Neuronal stem cell (in vitro differentiated cells): ENCODE measurements around the gene SLC28A3.

Source experiments
- DNase-seq: peaks from one replicate; pipeline ENCODE4 v3.0.0-alpha.2; 2013; ENCODE audit warnings: low spot score
- H2AFZ ChIP-seq: one replicate; pipeline ENCODE4 v1.6.1; 2013; ENCODE audit warnings: mild to moderate bottlenecking, low read length, inconsistent platforms
- H2AK5ac ChIP-seq: 2 replicates; pipeline ENCODE4 v1.6.1; 2013; ENCODE audit warnings: low read depth, mild to moderate bottlenecking, inconsistent platforms, low read length, moderate library complexity, mixed read lengths
- H2BK120ac ChIP-seq: 2 replicates; pipeline ENCODE4 v1.6.1; 2013; ENCODE audit warnings: low read depth, mild to moderate bottlenecking, inconsistent platforms, low read length, moderate library complexity, mixed read lengths
- H2BK12ac ChIP-seq: one replicate; pipeline ENCODE4 v1.6.1; 2013; ENCODE audit warnings: low read length, inconsistent platforms
- H2BK15ac ChIP-seq: 2 replicates; pipeline ENCODE4 v1.6.1; 2013; ENCODE audit warnings: mild to moderate bottlenecking, low read length, inconsistent platforms, mixed read lengths
- H2BK5ac ChIP-seq: one replicate; pipeline ENCODE4 v1.6.1; 2013; ENCODE audit warnings: inconsistent platforms, mild to moderate bottlenecking, low read length, moderate library complexity
- H3K14ac ChIP-seq: one replicate; pipeline ENCODE4 v1.6.1; 2013; ENCODE audit warnings: low read length, inconsistent platforms
- H3K18ac ChIP-seq: 2 replicates; pipeline ENCODE4 v1.6.1; 2013; ENCODE audit warnings: low read length, inconsistent platforms
- H3K23ac ChIP-seq: 2 replicates; pipeline ENCODE4 v1.6.1; 2013; ENCODE audit warnings: low read depth, mild to moderate bottlenecking, mixed read lengths, low read length, inconsistent platforms; ENCODE audit not compliant: poor library complexity
- H3K27ac ChIP-seq: replicated peaks from 3 replicates; pipeline ENCODE4 v1.5.1; 2013; ENCODE audit warnings: low read length, inconsistent platforms
- H3K27me3 ChIP-seq, 3 experiments: 2 replicates each; pipeline ENCODE4 v1.6.1; 2013; ENCODE audit warnings: low read length in 3 of 3, mild to moderate bottlenecking in 2 of 3, inconsistent platforms in 1 of 3, low read depth in 1 of 3, mixed read lengths in 1 of 3, moderate library complexity in 1 of 3; ENCODE audit not compliant: control insufficient read depth in 3 of 3, insufficient read depth in 3 of 3
- H3K36me3 ChIP-seq, 2 donors: replicated peaks in 1 of 2; 2 replicates each; pipeline ENCODE4 v1.6.1; 2013; ENCODE audit warnings: low read length in 2 of 2; ENCODE audit not compliant: control insufficient read depth in 2 of 2, insufficient read depth in 2 of 2
- H3K4ac ChIP-seq: 2 replicates; pipeline ENCODE4 v1.6.1; 2013; ENCODE audit warnings: inconsistent platforms, mild to moderate bottlenecking, low read length, moderate library complexity
- H3K4me1 ChIP-seq, 2 donors: 1 replicate in 1 of 2; 2 replicates in 1 of 2; pipeline ENCODE4 v1.6.1; 2013; ENCODE audit warnings: low read length in 2 of 2, low read depth in 1 of 2; ENCODE audit not compliant: control insufficient read depth in 2 of 2, insufficient read depth in 1 of 2
- H3K4me2 ChIP-seq: one replicate; pipeline ENCODE4 v1.6.1; 2013; ENCODE audit warnings: mild to moderate bottlenecking, low read length, inconsistent platforms; ENCODE audit not compliant: insufficient read depth, poor library complexity, severe bottlenecking
- H3K4me3 ChIP-seq, 2 donors: 2 replicates each; pipeline ENCODE4 v1.5.1; 2013; ENCODE audit warnings: low read length in 2 of 2, mild to moderate bottlenecking in 2 of 2, inconsistent platforms in 1 of 2, moderate library complexity in 1 of 2
- H3K79me1 ChIP-seq: one replicate; pipeline ENCODE4 v1.6.1; 2013; ENCODE audit warnings: low read depth, mild to moderate bottlenecking, inconsistent platforms, low read length, moderate library complexity
- H3K9ac ChIP-seq: one replicate; pipeline ENCODE4 v1.6.1; 2013; ENCODE audit warnings: mild to moderate bottlenecking, low read depth, low read length, inconsistent platforms; ENCODE audit not compliant: poor library complexity
- H3K9me3 ChIP-seq, 2 donors: replicated peaks in 1 of 2; 2 replicates each; pipeline versions ENCODE3 to v1.6.1; 2013; ENCODE audit warnings: low read length in 2 of 2, mild to moderate bottlenecking in 2 of 2, inconsistent platforms in 1 of 2, low read depth in 1 of 2, mixed read lengths in 1 of 2, moderate library complexity in 1 of 2; ENCODE audit not compliant: control insufficient read depth in 2 of 2, insufficient read depth in 1 of 2
- H4K8ac ChIP-seq: one replicate; pipeline ENCODE4 v1.6.1; 2013; ENCODE audit warnings: low read depth, mild to moderate bottlenecking, inconsistent platforms, low read length, moderate library complexity
- H4K91ac ChIP-seq: one replicate; pipeline ENCODE4 v1.6.1; 2013; ENCODE audit warnings: low read length, low read depth, mild to moderate bottlenecking, inconsistent platforms; ENCODE audit not compliant: poor library complexity
- WGBS, 2 donors: extraction: QIAGEN DNeasy Blood & Tissue Kit; methylation state at CpG; one replicate each; pipeline ENCODE4 v1.1.7; 2013; ENCODE audit warnings: missing lambda C conversion rate in 2 of 2, mixed read lengths in 1 of 2; ENCODE audit not compliant: insufficient read length in 2 of 2, insufficient replicate concordance in 1 of 2; ENCODE audit errors: extremely low coverage in 2 of 2; 5-methylcytosine and 5-hydroxymethylcytosine counted together

SLC28A3 gene

DNA sequence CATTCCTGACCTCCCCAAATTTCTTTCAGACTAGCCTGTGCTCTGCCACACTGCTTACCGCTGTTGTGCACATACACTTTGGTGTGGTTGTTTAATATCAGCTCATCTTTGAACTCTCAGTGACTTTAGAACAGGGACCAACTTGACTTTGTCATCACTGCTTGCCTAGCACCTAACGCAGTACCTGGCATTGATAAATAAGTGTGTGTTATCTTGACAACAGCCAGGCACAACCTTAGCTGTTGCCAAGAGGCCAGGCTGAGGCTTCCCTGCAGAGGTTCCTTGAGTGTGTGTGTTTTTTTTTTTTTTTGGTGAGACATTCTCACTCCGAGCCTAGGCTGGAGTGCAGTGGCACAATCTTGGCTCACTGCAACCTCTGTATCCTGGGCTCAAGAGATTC is 41.0 kb upstream of the SLC28A3 start:
- H3K9me3 ChIP-seq, result no peaks in the 10 kb centered on the region
- H4K91ac ChIP-seq, result no peak overlapping the region
- no peak overlapping the region for H3K18ac ChIP-seq
- H3K79me1 ChIP-seq, result no peaks in the 10 kb centered on the region
- DNase-seq, result no peak
- no peaks in the 10 kb centered on the region for H3K27me3 ChIP-seq
- H3K36me3 ChIP-seq, result no peaks in the 10 kb centered on the region
- no peak overlapping the region for H2AK5ac ChIP-seq
- H2BK15ac ChIP-seq, result no peak overlapping the region
- H3K4ac ChIP-seq, result no peak overlapping the region
- H3K9ac ChIP-seq, result no peak overlapping the region
- no peak overlapping the region for H3K14ac ChIP-seq
- no peak overlapping the region for H3K4me2 ChIP-seq
- no peak overlapping the region for H2AFZ ChIP-seq
- no peak overlapping the region for H3K4me3 ChIP-seq
- no peak overlapping the region for H3K27ac ChIP-seq
- H3K23ac ChIP-seq, result no peak overlapping the region
- no CpG with 5 or more reads among the region's 3 CpGs for WGBS, 2 donors
- no peaks in the 10 kb centered on the region for H3K4me1 ChIP-seq
- no peak overlapping the region for H2BK120ac ChIP-seq
- H2BK12ac ChIP-seq, result no peak overlapping the region
- no peak overlapping the region for H4K8ac ChIP-seq
- no peak overlapping the region for H2BK5ac ChIP-seq

DNA sequence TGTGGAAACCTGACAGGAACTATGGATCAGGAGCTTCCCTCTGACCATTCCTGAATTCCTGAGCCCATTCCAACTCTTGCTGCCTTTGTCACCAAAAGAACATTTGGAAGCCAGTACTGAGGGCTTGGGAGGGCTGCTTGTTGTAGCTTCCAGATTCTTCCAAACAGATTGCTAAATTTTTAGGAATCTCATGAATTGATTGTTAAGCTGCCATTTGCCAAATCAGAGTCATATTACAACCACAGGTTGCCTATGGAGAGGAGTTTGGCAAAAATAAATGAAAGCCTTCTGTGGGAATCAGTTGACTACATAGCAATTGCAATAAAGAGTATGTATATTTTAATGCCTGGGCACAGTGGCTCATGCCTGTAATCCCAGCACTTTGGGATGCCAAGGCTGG is 39.2 kb upstream of the SLC28A3 start:
- H3K18ac ChIP-seq, result no peak overlapping the region
- no peak overlapping the region for H2AK5ac ChIP-seq
- no peak overlapping the region for H3K27ac ChIP-seq
- H3K4ac ChIP-seq, result no peak overlapping the region
- no peak overlapping the region for H3K14ac ChIP-seq
- H2AFZ ChIP-seq, result no peak overlapping the region
- H3K4me1 ChIP-seq, result no peaks in the 10 kb centered on the region
- H3K9ac ChIP-seq, result no peak overlapping the region
- no peak overlapping the region for H4K91ac ChIP-seq
- H2BK12ac ChIP-seq, result no peak overlapping the region
- no peak overlapping the region for H2BK5ac ChIP-seq
- H3K9me3 ChIP-seq, result no peaks in the 10 kb centered on the region
- no peak overlapping the region for H3K4me3 ChIP-seq
- no peaks in the 10 kb centered on the region for H3K27me3 ChIP-seq
- H2BK15ac ChIP-seq, result no peak overlapping the region
- no peaks in the 10 kb centered on the region for H3K79me1 ChIP-seq
- no peak overlapping the region for H3K23ac ChIP-seq
- H3K36me3 ChIP-seq, result no peaks in the 10 kb centered on the region
- no peak for DNase-seq
- no peak overlapping the region for H2BK120ac ChIP-seq
- H3K4me2 ChIP-seq, result no peak overlapping the region
- H4K8ac ChIP-seq, result no peak overlapping the region

DNA sequence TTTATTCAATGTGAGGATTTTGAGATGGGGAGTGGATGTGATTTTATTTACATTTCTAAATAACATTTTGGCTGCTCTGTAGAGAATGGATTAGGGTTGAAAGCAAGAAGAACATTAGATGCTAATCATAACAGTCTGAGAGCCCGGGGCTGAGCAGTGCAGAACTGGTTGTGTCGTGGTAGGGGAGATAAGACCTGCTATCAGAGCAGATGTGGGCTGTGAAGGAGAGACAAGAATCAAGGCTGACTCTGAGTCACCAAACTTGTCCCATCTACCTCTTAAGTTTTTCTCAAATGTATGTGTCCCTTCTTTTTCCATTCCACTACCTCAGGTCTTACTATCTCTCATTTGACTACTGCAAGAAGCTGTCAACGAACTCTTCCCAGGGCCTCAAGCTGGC is 35.4 kb upstream of the SLC28A3 start:
- H2AFZ ChIP-seq, result no peak overlapping the region
- H3K27me3 ChIP-seq, result no peaks in the 10 kb centered on the region
- no peak overlapping the region for H3K9ac ChIP-seq
- no peak overlapping the region for H2BK12ac ChIP-seq
- no peak overlapping the region for H3K14ac ChIP-seq
- no peak overlapping the region for H3K4me3 ChIP-seq
- DNase-seq, result no peak
- no peak overlapping the region for H2AK5ac ChIP-seq
- no peak overlapping the region for H3K18ac ChIP-seq
- no peak overlapping the region for H2BK5ac ChIP-seq
- no peak overlapping the region for H2BK120ac ChIP-seq
- H3K79me1 ChIP-seq, result no peaks in the 10 kb centered on the region
- no peak overlapping the region for H2BK15ac ChIP-seq
- H3K36me3 ChIP-seq, result no peaks in the 10 kb centered on the region
- WGBS, 2 donors, result no CpG with 5 or more reads among the region's 3 CpGs
- H3K4ac ChIP-seq, result no peak overlapping the region
- H3K9me3 ChIP-seq, result no peaks in the 10 kb centered on the region
- no peak overlapping the region for H3K27ac ChIP-seq
- H4K8ac ChIP-seq, result no peak overlapping the region
- no peak overlapping the region for H3K23ac ChIP-seq
- no peak overlapping the region for H3K4me2 ChIP-seq
- no peaks in the 10 kb centered on the region for H3K4me1 ChIP-seq
- H4K91ac ChIP-seq, result no peak overlapping the region

DNA sequence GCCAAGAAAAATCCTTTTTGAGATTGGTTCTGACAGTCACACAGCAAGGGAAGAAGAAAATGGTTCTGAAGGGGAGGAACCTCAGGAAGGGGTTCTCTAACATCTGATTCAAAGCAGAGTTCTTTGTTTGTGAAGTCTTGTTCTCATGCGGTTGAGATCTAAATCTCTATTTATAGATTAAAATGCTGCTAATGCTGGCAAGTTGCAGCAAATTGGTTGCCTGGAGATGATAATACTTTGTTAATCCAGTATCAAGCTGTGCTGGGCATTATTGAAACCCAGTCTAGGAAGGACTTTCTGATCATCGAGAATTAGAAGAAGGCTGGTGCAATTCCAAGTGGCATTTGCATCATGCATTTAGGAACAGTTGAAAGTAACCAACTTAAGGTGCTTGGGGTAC is 34.0 kb upstream of the SLC28A3 start:
- H2BK15ac ChIP-seq, result no peak overlapping the region
- H3K4me2 ChIP-seq, result no peak overlapping the region
- no peak overlapping the region for H4K91ac ChIP-seq
- H2BK120ac ChIP-seq, result no peak overlapping the region
- no CpG with 5 or more reads among the region's 2 CpGs for WGBS, 2 donors
- H2AK5ac ChIP-seq, result no peak overlapping the region
- no peaks in the 10 kb centered on the region for H3K9me3 ChIP-seq
- DNase-seq, result no peak
- H3K4ac ChIP-seq, result no peak overlapping the region
- H2BK12ac ChIP-seq, result no peak overlapping the region
- H3K27ac ChIP-seq, result no peak overlapping the region
- H2BK5ac ChIP-seq, result no peak overlapping the region
- no peak overlapping the region for H3K4me3 ChIP-seq
- H3K9ac ChIP-seq, result no peak overlapping the region
- H3K23ac ChIP-seq, result no peak overlapping the region
- no peaks in the 10 kb centered on the region for H3K36me3 ChIP-seq
- no peak overlapping the region for H2AFZ ChIP-seq
- H3K4me1 ChIP-seq, result no peaks in the 10 kb centered on the region
- H3K79me1 ChIP-seq, result no peaks in the 10 kb centered on the region
- no peak overlapping the region for H4K8ac ChIP-seq
- no peak overlapping the region for H3K14ac ChIP-seq
- H3K18ac ChIP-seq, result no peak overlapping the region
- no peaks in the 10 kb centered on the region for H3K27me3 ChIP-seq
